Stimulated activated CD8-positive, alpha-beta memory T cell treated with anti-CD3 and anti-CD28 coated beads, Interleukin-15, amount 100 ng/mL, for 48 hours (primary cell): ENCODE results near the gene ALDH1A2.
"Not testable (repeated sequence)": the region's sequence is repeated elsewhere in the genome, so short reads cannot be mapped to it uniquely, and the experiment has no call there.

ENCODE experiments used
- DNase-seq, 2 donors: peaks; one replicate each; pipeline ENCODE4 v3.0.0-alpha.2; 2020; ENCODE audit warnings: low read depth in 2 of 2

The ALDH1A2 gene

GRCh38 chr15:58040150-58040549 lies 25.4 kb downstream of the ALDH1A2 start:
- DNase-seq = no peak

GRCh38 chr15:58039079-58040035 lies 26.2 kb downstream of the ALDH1A2 start:
- DNase-seq = no peak

GRCh38 chr15:58038426-58039078 lies 27.0 kb downstream of the ALDH1A2 start:
- no peak for DNase-seq

GRCh38 chr15:58037723-58038301 lies 27.7 kb downstream of the ALDH1A2 start:
- DNase-seq = no peak

- no peak for DNase-seq
Observed at GRCh38 chr15:58036579-58036978, 28.9 kb downstream of the ALDH1A2 start.

GRCh38 chr15:58028392-58028791 lies 37.1 kb downstream of the ALDH1A2 start:
- not testable (repeated sequence) for DNase-seq

GRCh38 chr15:58026552-58026951 lies 39.0 kb downstream of the ALDH1A2 start:
- no peak for DNase-seq

GRCh38 chr15:58026051-58026450 lies 39.5 kb downstream of the ALDH1A2 start:
- DNase-seq = no peak

GRCh38 chr15:58021332-58022230 lies 43.9 kb downstream of the ALDH1A2 start:
- no peak for DNase-seq

GRCh38 chr15:58019503-58020376 lies 45.8 kb downstream of the ALDH1A2 start:
- no peak for DNase-seq

- DNase-seq = no peak
Observed at GRCh38 chr15:58017869-58018268, 47.6 kb downstream of the ALDH1A2 start.

- no peak for DNase-seq
Observed at GRCh38 chr15:58016581-58017175, 48.8 kb downstream of the ALDH1A2 start.

GRCh38 chr15:58015565-58015964 lies 49.9 kb downstream of the ALDH1A2 start:
- no peak for DNase-seq

GRCh38 chr15:58014470-58014869 lies 51.0 kb downstream of the ALDH1A2 start:
- DNase-seq = no peak

GRCh38 chr15:58014040-58014439 lies 51.5 kb downstream of the ALDH1A2 start:
- DNase-seq = no peak

GRCh38 chr15:58010983-58011382 lies 54.5 kb downstream of the ALDH1A2 start:
- DNase-seq = no peak

GRCh38 chr15:58003810-58004209 lies 61.7 kb downstream of the ALDH1A2 start:
- no peak for DNase-seq

- no peak for DNase-seq
Observed at GRCh38 chr15:58002338-58003126, 63.0 kb downstream of the ALDH1A2 start.

- DNase-seq = not testable (repeated sequence)
Observed at GRCh38 chr15:57999699-58000098, 65.8 kb downstream of the ALDH1A2 start.
